B cell (primary cell): ENCODE measurements around the gene PEX14. TPM values are rescaled to one million over a fixed set of nuclear protein-coding genes. Genes with fewer than 3 reads are reported as not detected.

Source experiments
- ATAC-seq: fragments of 200-7000 bp; cut with Tn5 transposase; one replicate; pipeline ENCODE4 v1.10.0; 2021; ENCODE audit warnings: low read depth, mild to moderate bottlenecking, moderate number of reproducible peaks, moderate library complexity
- CTCF ChIA-PET: fragments of 350-600 bp; sonication (Branson Sonifier 250); formaldehyde crosslinking; loops from one replicate; lab custom pipeline; 2021; ENCODE audit warnings: antibody characterized with exemption, inconsistent platforms; lab: Charles Lee
- POLR2A ChIA-PET: fragments of 350-600 bp; sonication (Branson Sonifier 250); formaldehyde crosslinking; loops from one replicate; lab custom pipeline; 2021; ENCODE audit warnings: antibody characterized with exemption; lab: Charles Lee
- DNase-seq: peaks from one replicate; pipeline ENCODE4 v3.0.0; 2013
- H2AFZ ChIP-seq: 2 replicates; pipeline ENCODE4 v1.6.1; 2012; ENCODE audit warnings: mild to moderate bottlenecking, low read depth, low read length; ENCODE audit not compliant: insufficient read depth, poor library complexity, severe bottlenecking
- H3K27ac ChIP-seq, 2 donors: 1 replicate in 1 of 2; 2 replicates in 1 of 2; pipeline ENCODE4 v1.5.1; 2012 to 2013; ENCODE audit warnings: low read length in 2 of 2, mild to moderate bottlenecking in 2 of 2, moderate library complexity in 1 of 2
- H3K27me3 ChIP-seq, 4 experiments: fragments of 200-600 bp in 1 of 4; sonication (generic) in 1 of 4; replicated peaks in 1 of 4; 1 replicate in 2 of 4; 2 replicates in 2 of 4; pipeline versions ENCODE4 v1.6.1 to v1.7.0; 2013 to 2016; ENCODE audit warnings: low read length in 3 of 4, mild to moderate bottlenecking in 2 of 4, mixed read lengths in 1 of 4, moderate library complexity in 1 of 4; ENCODE audit not compliant: insufficient read depth in 4 of 4, control insufficient read depth in 3 of 4; ENCODE audit errors: control extremely low read depth in 1 of 4
- H3K36me3 ChIP-seq, 2 experiments: replicated peaks in 1 of 2; 1 replicate in 1 of 2; 2 replicates in 1 of 2; pipeline versions ENCODE4 v1.6.1 to v1.7.1; 2013; ENCODE audit warnings: low read length in 1 of 2; ENCODE audit not compliant: insufficient read depth in 2 of 2, control insufficient read depth in 1 of 2; ENCODE audit errors: control extremely low read depth in 1 of 2, extremely low read depth in 1 of 2
- H3K4me1 ChIP-seq, 2 donors: fragments of 200-600 bp in 1 of 2; sonication (generic) in 1 of 2; 1 replicate in 1 of 2; 2 replicates in 1 of 2; pipeline versions ENCODE4 v1.5.1 to v1.6.1; 2013 to 2017; ENCODE audit warnings: low read length in 2 of 2; ENCODE audit not compliant: control insufficient read depth in 2 of 2, insufficient read depth in 2 of 2
- H3K4me2 ChIP-seq: replicated peaks from 2 replicates; pipeline ENCODE3; 2012; ENCODE audit warnings: mild to moderate bottlenecking, low read depth, low read length; ENCODE audit not compliant: poor library complexity, severe bottlenecking
- H3K4me3 ChIP-seq, 5 experiments: fragments of 200-600 bp in 1 of 5; sonication (generic) in 1 of 5; 1 replicate in 3 of 5; 2 replicates in 2 of 5; pipeline versions ENCODE4 v1.5.1 to v1.7.0; 2011 to 2016; ENCODE audit warnings: low read length in 4 of 5, mild to moderate bottlenecking in 4 of 5, low read depth in 2 of 5, control low read depth in 1 of 5, moderate library complexity in 1 of 5; ENCODE audit not compliant: insufficient read depth in 1 of 5; ENCODE audit errors: control extremely low read depth in 1 of 5, extremely low read depth in 1 of 5
- H3K79me2 ChIP-seq: fragments of 200-600 bp; sonication (generic); one replicate; pipeline ENCODE4 v1.6.0; 2016; ENCODE audit warnings: low read length; ENCODE audit not compliant: control insufficient read depth, insufficient read depth
- H3K9ac ChIP-seq: fragments of 200-600 bp; sonication (generic); 2 replicates; pipeline ENCODE4 v1.6.1; 2017; ENCODE audit warnings: mild to moderate bottlenecking, low read length, moderate library complexity
- H3K9me3 ChIP-seq, 3 donors: one replicate each; pipeline versions ENCODE4 v1.6.1 to v1.7.1; 2013; ENCODE audit warnings: low read length in 2 of 3; ENCODE audit not compliant: control insufficient read depth in 2 of 3, insufficient read depth in 1 of 3; ENCODE audit errors: control extremely low read depth in 1 of 3
- H4K20me1 ChIP-seq: 2 replicates; pipeline ENCODE4 v1.6.0; 2012; ENCODE audit warnings: mild to moderate bottlenecking, low read length; ENCODE audit not compliant: insufficient read depth, control insufficient read depth, poor library complexity, severe bottlenecking
- H3K27ac Mint-ChIP-seq: one replicate; pipeline ENCODE4 v1.8.0; 2021; ENCODE audit warnings: mixed read lengths
- H3K27me3 Mint-ChIP-seq: one replicate; pipeline ENCODE4 v1.8.0; 2021; ENCODE audit warnings: mixed read lengths
- H3K4me1 Mint-ChIP-seq: one replicate; pipeline ENCODE4 v1.8.0; 2021; ENCODE audit warnings: mixed read lengths
- H3K4me3 Mint-ChIP-seq: one replicate; pipeline ENCODE4 v1.8.0; 2021; ENCODE audit warnings: mixed read lengths
- H3K9me3 Mint-ChIP-seq: one replicate; pipeline ENCODE4 v1.8.0; 2022; ENCODE audit warnings: mixed read lengths; ENCODE audit not compliant: insufficient read depth
- EZH2 ChIP-seq: IDR thresholded peaks from 2 replicates; pipeline ENCODE4 v1.6.1; 2012; ENCODE audit warnings: borderline replicate concordance, low read depth, mild to moderate bottlenecking, moderate library complexity, low read length; ENCODE audit not compliant: insufficient read depth, poor library complexity, severe bottlenecking
- WGBS: methylation state at CpG from one replicate; pipeline ENCODE4 v1.1.5; 2013; ENCODE audit warnings: missing lambda C conversion rate; ENCODE audit not compliant: insufficient coverage; 5-methylcytosine and 5-hydroxymethylcytosine counted together
- intact Hi-C: fragments of 100-400 bp; cut with micrococcal nuclease; formaldehyde crosslinking; loops from one replicate; pipeline ENCODE4 v1.10.0; 2022
- polyA plus RNA-seq: library from polyadenylated mRNA; depleted of rRNA; stranded (reverse); fragments of >200 nt; gene quantifications from 2 replicates; pipeline ENCODE4 v1.2.3, GENCODE V29; 2012
- total RNA-seq, 2 donors: library from RNA; stranded (reverse); fragments of 120-200 nt in 1 of 2; gene quantifications; 1 replicate in 1 of 2; 2 replicates in 1 of 2; pipeline versions ENCODE4 v1.2.3 to v1.2.4, GENCODE V29; 2013 to 2022
- TF ChIP-seq, protein P1 (sequence below): fragments of 200-600 bp; IDR thresholded peaks from one replicate; pipeline ENCODE4 v1.8.0; 2022; ENCODE audit warnings: antibody characterized with exemption, mild to moderate bottlenecking

The PEX14 gene
- total and polyA plus RNA-seq, 2 donors (not counting 1 experiment from before 2014, with no cell fraction given), result 14.1 to 19.3 TPM

DNA sequence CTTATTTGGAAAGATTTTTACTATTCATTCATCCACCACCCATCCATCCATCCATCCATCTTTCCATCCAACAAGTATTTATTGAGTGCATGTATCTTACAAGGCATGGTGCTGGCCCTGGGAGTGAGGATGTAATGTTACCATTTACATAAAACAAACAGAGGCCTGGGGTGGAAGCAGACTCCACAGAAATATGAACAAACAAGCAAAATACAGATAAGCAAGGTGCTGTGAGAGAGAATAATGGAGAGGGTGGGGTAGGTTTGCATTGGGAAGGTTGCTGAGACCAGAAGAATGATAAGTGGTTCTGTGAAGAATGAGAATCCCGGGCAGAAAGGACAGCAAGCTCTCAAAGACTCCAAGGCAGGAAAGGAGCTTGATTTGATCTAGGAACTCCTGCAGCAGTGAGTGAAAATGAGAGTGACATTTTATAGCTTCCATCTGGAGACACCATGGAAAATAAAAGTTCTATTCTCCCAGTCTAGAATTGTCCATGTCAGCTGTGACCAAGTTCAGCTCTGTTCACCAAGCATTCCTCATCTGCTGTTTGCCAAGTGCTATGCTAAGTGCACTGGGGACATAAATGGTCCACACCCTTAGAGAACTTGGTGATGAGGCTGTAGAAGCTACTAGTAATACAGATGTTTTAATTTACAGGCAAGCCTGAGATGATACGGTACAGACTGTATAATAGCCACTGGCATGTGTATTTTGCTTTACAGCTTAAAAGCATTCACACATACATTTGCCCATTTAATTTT is 75.3 kb downstream of the PEX14 start:
- H3K4me1 Mint-ChIP-seq, result peaks cover 2% of the 10 kb centered on the region

GRCh38 chr1:10553118-10553517 is 78.4 kb downstream of the PEX14 start:
- CTCF ChIA-PET, result interaction anchor here (1.0 kb wide), 1 partner anchor 58 kb away, joined by 3 read pairs; no protein-coding TSS in a partner anchor
- no peak overlapping the region for H3K4me3 ChIP-seq
- no peaks in the 10 kb centered on the region for H3K79me2 ChIP-seq
- POLR2A ChIA-PET, result no interaction called here
- peaks cover 18% of the 10 kb centered on the region for H3K4me1 Mint-ChIP-seq
- no peak overlapping the region for H3K9ac ChIP-seq
- no peaks in the 10 kb centered on the region for H3K27me3 Mint-ChIP-seq
- H3K27ac Mint-ChIP-seq, result no peak overlapping the region
- H4K20me1 ChIP-seq, result peaks cover 4% of the 10 kb centered on the region
- no peak overlapping the region for H3K27ac ChIP-seq
- no peaks in the 10 kb centered on the region for H3K9me3 ChIP-seq
- TF ChIP-seq, protein P1, sequence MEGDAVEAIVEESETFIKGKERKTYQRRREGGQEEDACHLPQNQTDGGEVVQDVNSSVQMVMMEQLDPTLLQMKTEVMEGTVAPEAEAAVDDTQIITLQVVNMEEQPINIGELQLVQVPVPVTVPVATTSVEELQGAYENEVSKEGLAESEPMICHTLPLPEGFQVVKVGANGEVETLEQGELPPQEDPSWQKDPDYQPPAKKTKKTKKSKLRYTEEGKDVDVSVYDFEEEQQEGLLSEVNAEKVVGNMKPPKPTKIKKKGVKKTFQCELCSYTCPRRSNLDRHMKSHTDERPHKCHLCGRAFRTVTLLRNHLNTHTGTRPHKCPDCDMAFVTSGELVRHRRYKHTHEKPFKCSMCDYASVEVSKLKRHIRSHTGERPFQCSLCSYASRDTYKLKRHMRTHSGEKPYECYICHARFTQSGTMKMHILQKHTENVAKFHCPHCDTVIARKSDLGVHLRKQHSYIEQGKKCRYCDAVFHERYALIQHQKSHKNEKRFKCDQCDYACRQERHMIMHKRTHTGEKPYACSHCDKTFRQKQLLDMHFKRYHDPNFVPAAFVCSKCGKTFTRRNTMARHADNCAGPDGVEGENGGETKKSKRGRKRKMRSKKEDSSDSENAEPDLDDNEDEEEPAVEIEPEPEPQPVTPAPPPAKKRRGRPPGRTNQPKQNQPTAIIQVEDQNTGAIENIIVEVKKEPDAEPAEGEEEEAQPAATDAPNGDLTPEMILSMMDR, result no peak
- no peak for TF ChIP-seq EZH2
- H3K4me3 Mint-ChIP-seq, result no peak overlapping the region
- H3K4me1 ChIP-seq, result no peaks in the 10 kb centered on the region
- intact Hi-C loops, result no loop called here
- no peak overlapping the region for H3K4me2 ChIP-seq
- no peaks in the 10 kb centered on the region for H3K36me3 ChIP-seq
- H3K27me3 ChIP-seq, result no peaks in the 10 kb centered on the region
- no peak for DNase-seq
- H3K9me3 Mint-ChIP-seq, result peaks cover 2% of the 10 kb centered on the region
- 66% methylated on average over 10 of the region's 10 CpGs for WGBS
- ATAC-seq, result no peak
- H2AFZ ChIP-seq, result no peak overlapping the region

More for the DNA sequence above, 75.3 kb downstream of the PEX14 start:
- Histone ChIP-seq H4K20me1 (no peaks in the 10 kb centered on the region), H3K36me3 (peaks cover 0 to 2% of the 10 kb centered on the region in 2 experiments), H3K9me3 (no peaks in the 10 kb centered on the region), H3K79me2 (no peaks in the 10 kb centered on the region), H3K4me1 (no peaks in the 10 kb centered on the region), H2AFZ (no peak overlapping the region), H3K4me3 (no peak overlapping the region), H3K27ac (no peak overlapping the region), H3K9ac (no peak overlapping the region), H3K4me2 (no peak overlapping the region), H3K27me3 (no peaks in the 10 kb centered on the region)
- TF ChIP-seq, protein P1, result no peak
- no peak for TF ChIP-seq EZH2
- Mint-ChIP-seq H3K4me3 (no peak overlapping the region), H3K9me3 (peaks cover 2% of the 10 kb centered on the region), H3K27me3 (no peaks in the 10 kb centered on the region), H3K27ac (no peak overlapping the region)
- DNase-seq, result no peak
- no peak for ATAC-seq
- intact Hi-C loops, result no loop called here
- ChIA-PET CTCF (interaction anchor here (1.5 kb wide), 1 partner anchor 55 kb away, joined by 3 read pairs; no protein-coding TSS in a partner anchor), POLR2A (no interaction called here)
- WGBS, result 100% methylated on average over 1 of the region's 2 CpGs
